MM.1S (cell line): ENCODE results near the gene KCTD15.

Experiments used
- DNase-seq: peaks from one replicate; pipeline ENCODE4 v3.0.0-alpha.2; 2015
- H2AFZ ChIP-seq: fragments of 300-600 bp; sonication (generic); 2 replicates; pipeline ENCODE4 v1.6.0; 2016; ENCODE audit warnings: antibody characterized with exemption, low read length
- H3F3A ChIP-seq: fragments of 300-600 bp; sonication (generic); 2 replicates; pipeline ENCODE4 v1.6.1; 2016; ENCODE audit warnings: mild to moderate bottlenecking, antibody characterized with exemption, low read length, moderate library complexity, mixed read lengths; ENCODE audit not compliant: insufficient read depth
- H3K27ac ChIP-seq: fragments of 300-600 bp; sonication (generic); 2 replicates; pipeline ENCODE4 v1.5.1; 2016; ENCODE audit warnings: mild to moderate bottlenecking, low read length
- H3K27me3 ChIP-seq: fragments of 300-600 bp; sonication (generic); replicated peaks from 2 replicates; pipeline ENCODE4 v1.6.0; 2016; ENCODE audit warnings: low read length; ENCODE audit not compliant: insufficient read depth
- H3K36me3 ChIP-seq: fragments of 300-600 bp; sonication (generic); replicated peaks from 2 replicates; pipeline ENCODE4 v1.6.1; 2016; ENCODE audit warnings: mild to moderate bottlenecking, low read length, mixed read lengths; ENCODE audit not compliant: insufficient read depth
- H3K4me1 ChIP-seq: fragments of 300-600 bp; sonication (generic); 2 replicates; pipeline ENCODE4 v1.6.1; 2016; ENCODE audit warnings: low read length, mixed read lengths
- H3K4me2 ChIP-seq: fragments of 300-600 bp; sonication (generic); 2 replicates; pipeline ENCODE4 v1.6.0; 2016; ENCODE audit warnings: low read depth, low read length
- H3K4me3 ChIP-seq: fragments of 300-600 bp; sonication (generic); 2 replicates; pipeline ENCODE4 v1.5.1; 2016; ENCODE audit warnings: low read length, mixed read lengths
- H3K79me2 ChIP-seq: fragments of 300-600 bp; sonication (generic); 2 replicates; pipeline ENCODE4 v1.6.1; 2016; ENCODE audit warnings: mixed run types, low read length, mixed read lengths
- H3K9ac ChIP-seq: fragments of 300-600 bp; sonication (generic); 2 replicates; pipeline ENCODE4 v1.6.1; 2016; ENCODE audit warnings: low read length, mixed read lengths
- H3K9me2 ChIP-seq: fragments of 300-600 bp; sonication (generic); replicated peaks from 2 replicates; pipeline ENCODE4 v1.6.1; 2016; ENCODE audit warnings: mild to moderate bottlenecking, low read length, mixed read lengths; ENCODE audit not compliant: insufficient read depth
- H3K9me3 ChIP-seq: fragments of 300-600 bp; sonication (generic); replicated peaks from 2 replicates; pipeline ENCODE4 v1.6.1; 2016; ENCODE audit warnings: mild to moderate bottlenecking, low read length, mixed read lengths; ENCODE audit not compliant: insufficient read depth
- H4K20me1 ChIP-seq: fragments of 300-600 bp; sonication (generic); 2 replicates; pipeline ENCODE4 v1.6.1; 2016; ENCODE audit warnings: mild to moderate bottlenecking, low read length, moderate library complexity, mixed read lengths; ENCODE audit not compliant: insufficient read depth
- CTCF ChIP-seq: fragments of 300-600 bp; sonication (generic); IDR thresholded peaks from 2 replicates; pipeline ENCODE4 v1.5.1; 2016; ENCODE audit warnings: antibody characterized with exemption, low read length, mixed read lengths
- EZH2 ChIP-seq: fragments of 300-600 bp; sonication (generic); optimal IDR thresholded peaks from 2 replicates; pipeline ENCODE3; 2017; ENCODE audit warnings: low read depth, mild to moderate bottlenecking, antibody characterized with exemption, low read length, mixed read lengths
- EZH2phosphoT487 ChIP-seq: fragments of 300-600 bp; sonication (generic); IDR thresholded peaks from 2 replicates; pipeline ENCODE4 v1.6.1; 2018; ENCODE audit warnings: antibody characterized with exemption, low read length

KCTD15 gene

GRCh38 chr19:33805840-33806433 is 9.3 kb downstream of the KCTD15 start:
- Histone ChIP-seq H3K9me3 (no peaks in the 10 kb centered on the region), H3K4me2 (no peak overlapping the region), H3K27me3 (peaks cover 15% of the 10 kb centered on the region), H3K4me3 (no peak overlapping the region), H3K9me2 (no peaks in the 10 kb centered on the region), H3K4me1 (no peaks in the 10 kb centered on the region), H3K9ac (no peak overlapping the region), H3K36me3 (no peaks in the 10 kb centered on the region), H2AFZ (no peak overlapping the region), H3K27ac (no peak overlapping the region), H3F3A (no peaks in the 10 kb centered on the region), H3K79me2 (no peaks in the 10 kb centered on the region), H4K20me1 (no peaks in the 10 kb centered on the region)
- TF ChIP-seq EZH2phosphoT487 (no peak), CTCF (no peak), EZH2 (no peak)
- no peak for DNase-seq

- no peaks in the 10 kb centered on the region for H3K9me3 ChIP-seq
- DNase-seq: no peak
- no peak overlapping the region for H3K27ac ChIP-seq
- no peaks in the 10 kb centered on the region for H4K20me1 ChIP-seq
- no peak overlapping the region for H3K4me2 ChIP-seq
- H3K79me2 ChIP-seq: no peaks in the 10 kb centered on the region
- no peak overlapping the region for H3K9ac ChIP-seq
- no peak for TF ChIP-seq CTCF
- TF ChIP-seq EZH2phosphoT487: no peak
- no peak for TF ChIP-seq EZH2
- H3K36me3 ChIP-seq: no peaks in the 10 kb centered on the region
- H3K4me1 ChIP-seq: no peaks in the 10 kb centered on the region
- H3F3A ChIP-seq: no peaks in the 10 kb centered on the region
- no peaks in the 10 kb centered on the region for H3K9me2 ChIP-seq
- no peak overlapping the region for H3K4me3 ChIP-seq
- no peak overlapping the region for H2AFZ ChIP-seq
- peaks cover 15% of the 10 kb centered on the region; the same call in 1 of the 2 replicates for H3K27me3 ChIP-seq
These were observed 9.8 kb downstream of the KCTD15 start for GRCh38 chr19:33806434-33806881.

GRCh38 chr19:33808399-33808798 is 11.7 kb downstream of the KCTD15 start:
- DNase-seq: no peak
- no peaks in the 10 kb centered on the region for H3K79me2 ChIP-seq
- H4K20me1 ChIP-seq: no peaks in the 10 kb centered on the region
- no peaks in the 10 kb centered on the region for H3F3A ChIP-seq
- no peak overlapping the region for H2AFZ ChIP-seq
- H3K4me1 ChIP-seq: no peaks in the 10 kb centered on the region
- H3K9ac ChIP-seq: no peak overlapping the region
- no peak overlapping the region for H3K4me2 ChIP-seq
- no peak overlapping the region for H3K27ac ChIP-seq
- H3K4me3 ChIP-seq: no peak overlapping the region
- peaks cover 31% of the 10 kb centered on the region for H3K27me3 ChIP-seq
- no peak for TF ChIP-seq CTCF
- no peak for TF ChIP-seq EZH2phosphoT487
- TF ChIP-seq EZH2: no peak
- H3K36me3 ChIP-seq: no peaks in the 10 kb centered on the region
- H3K9me3 ChIP-seq: no peaks in the 10 kb centered on the region
- H3K9me2 ChIP-seq: no peaks in the 10 kb centered on the region
